K562 (cell line): Measurements from ENCODE around the gene SDCCAG8. TPM values are rescaled to one million over a fixed set of nuclear protein-coding genes. Genes with fewer than 3 reads are reported as not detected.

Experiments
- ATAC-seq: fragments of 200-7000 bp; cut with Tn5 transposase; 3 replicates; pipeline ENCODE4 v1.9.1; 2020; ENCODE audit warnings: moderate library complexity
- BruUV-seq: library from RNA; stranded (reverse); fragments of 400-500 nt; replicated peaks from 2 replicates; lab custom pipeline; 2021; lab: Mats Ljungman, UMichigan
- CTCF ChIA-PET: fragments of 300-600 bp; formaldehyde crosslinking; extraction: SDS; loops from one replicate; lab custom pipeline; 2021; ENCODE audit warnings: low intra/inter-chr PET ratio; lab: Yijun Ruan, JAX
- POLR2A ChIA-PET: fragments of 300-600, 350-650 bp; sonication (Branson Sonifier 250); formaldehyde crosslinking; extraction: SDS; loops from one replicate; lab custom pipeline; 2021; ENCODE audit warnings: antibody characterized with exemption, inconsistent platforms; lab: Yijun Ruan, JAX
- DNase-seq, 4 experiments: peaks; one replicate each; pipeline versions ENCODE4 v3.0.0 to v3.0.0-alpha.2; 2011 to 2018; ENCODE audit warnings: low spot score in 3 of 4, mixed read lengths in 3 of 4; ENCODE audit errors: extremely low read depth in 1 of 4
- FAIRE-seq: peaks from 2 replicates; lab custom pipeline; 2011; peaks lifted over from hg19 to GRCh38; lab: Jason Lieb, UNC
- H2AFZ ChIP-seq: 2 replicates; pipeline ENCODE4 v1.6.0; 2011; ENCODE audit warnings: low read depth, low read length, control low read depth, inconsistent platforms
- H3K27ac ChIP-seq: fragments of 200-600 bp; 3 replicates; pipeline ENCODE4 v1.8.0; 2011; ENCODE audit warnings: low read depth, mild to moderate bottlenecking, control low read depth, inconsistent platforms, low read length, moderate library complexity, mixed read lengths; ENCODE audit errors: extremely low read depth
- H3K27me3 ChIP-seq, 2 experiments: fragments of 300-600 bp in 1 of 2; 2 replicates in 1 of 2; 3 replicates in 1 of 2; pipeline versions ENCODE4 v1.6.0 to v1.8.0; 2011; ENCODE audit warnings: inconsistent platforms in 2 of 2, low read length in 2 of 2, mild to moderate bottlenecking in 1 of 2, mixed read lengths in 1 of 2, moderate library complexity in 1 of 2; ENCODE audit not compliant: control insufficient read depth in 2 of 2, insufficient read depth in 2 of 2
- H3K36me3 ChIP-seq: fragments of 300-600 bp; 3 replicates; pipeline ENCODE4 v1.8.0; 2011; ENCODE audit warnings: mild to moderate bottlenecking, low read length, inconsistent platforms; ENCODE audit not compliant: control insufficient read depth, insufficient read depth
- H3K4me1 ChIP-seq, 2 experiments: fragments of 200-600 bp in 1 of 2; replicated peaks in 1 of 2; 2 replicates in 1 of 2; 3 replicates in 1 of 2; pipeline versions ENCODE4 v1.5.1 to v1.8.0; 2011; ENCODE audit warnings: inconsistent platforms in 2 of 2, low read length in 2 of 2, mild to moderate bottlenecking in 1 of 2, mixed read lengths in 1 of 2, moderate library complexity in 1 of 2; ENCODE audit not compliant: control insufficient read depth in 2 of 2, insufficient read depth in 2 of 2
- H3K4me2 ChIP-seq: 2 replicates; pipeline ENCODE4 v1.6.1; 2011; ENCODE audit warnings: low read length, control low read depth, inconsistent platforms, mixed read lengths; ENCODE audit not compliant: insufficient read depth
- H3K4me3 ChIP-seq: fragments of 200-600 bp; sonication (generic), shearing (Covaris generic); 2 replicates; pipeline ENCODE4 v1.5.1; 2016; ENCODE audit warnings: control low read depth, inconsistent platforms
- H3K79me2 ChIP-seq: fragments of 200-600 bp; 3 replicates; pipeline ENCODE4 v1.8.0; 2011; ENCODE audit warnings: low read length, inconsistent platforms; ENCODE audit not compliant: control insufficient read depth, insufficient read depth
- H3K9ac ChIP-seq, 2 experiments: 2 replicates each; pipeline versions ENCODE4 v1.6.0 to v1.6.1; 2011; ENCODE audit warnings: low read depth in 2 of 2, low read length in 2 of 2, control low read depth in 1 of 2, inconsistent platforms in 1 of 2, mild to moderate bottlenecking in 1 of 2, mixed read lengths in 1 of 2; ENCODE audit not compliant: insufficient read depth in 1 of 2
- H3K9me1 ChIP-seq: one replicate; pipeline ENCODE4 v1.6.0; 2011; ENCODE audit warnings: inconsistent platforms, mild to moderate bottlenecking, low read length, moderate library complexity; ENCODE audit not compliant: control insufficient read depth, insufficient read depth
- H3K9me3 ChIP-seq: replicated peaks from 2 replicates; pipeline ENCODE4 v1.5.1; 2011; ENCODE audit warnings: low read depth, low read length, inconsistent platforms; ENCODE audit not compliant: control insufficient read depth, insufficient read depth
- H4K20me1 ChIP-seq: replicated peaks from 2 replicates; pipeline ENCODE4 v1.6.1; 2011; ENCODE audit warnings: low read length, inconsistent platforms, mixed read lengths; ENCODE audit not compliant: control insufficient read depth, insufficient read depth
- CBFB ChIP-seq: sonication (generic); formaldehyde crosslinking; IDR thresholded peaks from 2 replicates; pipeline ENCODE4 v1.4.0; 2020; ENCODE audit warnings: mild to moderate bottlenecking, missing genetic modification reagents
- DMBX1 ChIP-seq: fragments of 250-450 bp; sonication (Bioruptor Pico); IDR thresholded peaks from 2 replicates; pipeline ENCODE4 v1.8.0; 2022; ENCODE audit warnings: inconsistent platforms, mild to moderate bottlenecking, moderate library complexity, borderline replicate concordance
- ETV6 ChIP-seq, 3 experiments: fragments of 150-350 bp in 1 of 3; sonication (generic) in 1 of 3; formaldehyde crosslinking in 1 of 3; IDR thresholded peaks; 2 replicates each; pipeline versions ENCODE4 v1.6.1 to v1.8.0; 2014 to 2022; ENCODE audit warnings: borderline replicate concordance in 2 of 3, low read depth in 2 of 3, antibody characterized with exemption in 1 of 3, low read length in 1 of 3, mild to moderate bottlenecking in 1 of 3, missing genetic modification reagents in 1 of 3
- HOMEZ ChIP-seq: fragments of 250-450 bp; sonication (Bioruptor Pico); IDR thresholded peaks from 2 replicates; pipeline ENCODE4 v1.4.0; 2020; ENCODE audit warnings: mild to moderate bottlenecking, moderate library complexity
- KDM1A ChIP-seq, 2 experiments: fragments of 450-650 bp; IDR thresholded peaks; 2 replicates each; pipeline ENCODE4 v1.6.1; 2016; ENCODE audit warnings: mild to moderate bottlenecking in 2 of 2
- KHSRP ChIP-seq: fragments of 450-650 bp; IDR thresholded peaks from 2 replicates; pipeline ENCODE4 v1.6.1; 2017
- MAFK ChIP-seq: IDR thresholded peaks from 2 replicates; pipeline ENCODE4 v1.6.1; 2011; ENCODE audit warnings: low read length, improper control_type of control experiment
- POLR2A ChIP-seq: fragments of 450-650 bp; conservative IDR thresholded peaks from 2 replicates; pipeline ENCODE4 v1.6.1; 2016
- PTTG1 ChIP-seq: fragments of 450-650 bp; IDR thresholded peaks from 2 replicates; pipeline ENCODE4 v1.6.1; 2016; ENCODE audit warnings: low read depth, mild to moderate bottlenecking, missing genetic modification characterization, missing compliant biosample characterization
- SP1 ChIP-seq: sonication (generic); formaldehyde crosslinking; IDR thresholded peaks from 2 replicates; pipeline ENCODE4 v1.8.1; 2022; ENCODE audit warnings: mild to moderate bottlenecking, missing genetic modification reagents
- SREBF2 ChIP-seq: sonication (generic); formaldehyde crosslinking; IDR thresholded peaks from 2 replicates; pipeline ENCODE4 v1.4.0; 2020; ENCODE audit warnings: mild to moderate bottlenecking, missing genetic modification reagents
- TFAM ChIP-seq: fragments of 250-450 bp; sonication (Bioruptor Pico); conservative IDR thresholded peaks from 2 replicates; pipeline ENCODE4 v1.5.0; 2021; ENCODE audit warnings: mild to moderate bottlenecking, moderate library complexity
- ZC3H8 ChIP-seq: fragments of 450-650 bp; IDR thresholded peaks from 2 replicates; pipeline ENCODE4 v1.6.1; 2017
- ZNF184 ChIP-seq: sonication (generic); formaldehyde crosslinking; IDR thresholded peaks from 2 replicates; pipeline ENCODE4 v1.5.0; 2020; ENCODE audit warnings: missing genetic modification reagents
- ZNF277 ChIP-seq: fragments of 250-450 bp; sonication (Bioruptor Pico); IDR thresholded peaks from 2 replicates; pipeline ENCODE4 v1.8.0; 2022; ENCODE audit warnings: inconsistent platforms, mild to moderate bottlenecking, moderate library complexity, borderline replicate concordance
- ZNF507 ChIP-seq: conservative IDR thresholded peaks from 2 replicates; pipeline ENCODE4 v1.6.1; 2017; ENCODE audit warnings: missing genetic modification characterization, missing compliant biosample characterization
- WGBS: fragments of 100-300 bp; shearing (Covaris generic); methylation state at CpG from one replicate; pipeline ENCODE4 v1.1.6; 2016; ENCODE audit warnings: low coverage, mixed read lengths; ENCODE audit not compliant: insufficient coverage; ENCODE audit errors: missing lambda C conversion rate; 5-methylcytosine and 5-hydroxymethylcytosine counted together
- in situ Hi-C: fragments of 300-500 bp; cut with MboI; formaldehyde crosslinking; loops from 4 replicates; pipeline ENCODE4 v1.15.0; 2018; ENCODE audit warnings: inconsistent platforms, mixed read lengths
- intact Hi-C: fragments of 100-400 bp; cut with micrococcal nuclease; formaldehyde crosslinking; loops from 2 replicates; pipeline ENCODE4 v1.14.2; 2022
- polyA plus RNA-seq, 8 experiments: library from polyadenylated mRNA; depleted of rRNA in 4 of 8; stranded (reverse) in 5 of 8; unstranded in 3 of 8; fragments of >200 nt; fragmentation: Nextera tagmentation in 2 of 8; fragmentation: Illumina TruSeq in 1 of 8; extraction: Ambion mirVana in 2 of 8; extraction: Trizol in 1 of 8; gene quantifications; 2 replicates each; pipeline versions ENCODE4 v1.2.1 to v1.2.3, GENCODE V29; 2011 to 2014; ENCODE audit warnings: inconsistent platforms in 1 of 8, missing spikeins in 1 of 8
- total RNA-seq, 7 experiments: library from RNA; depleted of rRNA in 6 of 7; stranded (reverse); fragments of >200 nt in 6 of 7; fragmentation: Illumina TruSeq in 2 of 7; extraction: Trizol in 2 of 7; gene quantifications; 2 replicates each; pipeline versions ENCODE4 v1.2.1 to v1.2.3, GENCODE V29; 2011 to 2021; ENCODE audit warnings: low replicate concordance in 1 of 7

SDCCAG8 gene
- total and polyA plus RNA-seq, 9 of the 15 experiments (the other 6 are each of a cell fraction or from before 2014, with no cell fraction given) = 17.9 to 36.7 (median 25.4) TPM

GRCh38 chr1:243375596-243375995 is 119.8 kb downstream of the SDCCAG8 start:
- DNase-seq (no peak), ATAC-seq (no peak), FAIRE-seq (no peak)
- Histone ChIP-seq H3K4me1 (no peaks in the 10 kb centered on the region), H3K4me2 (no peak overlapping the region), H3K36me3 (no peaks in the 10 kb centered on the region), H3K27me3 (no peaks in the 10 kb centered on the region), H4K20me1 (no peaks in the 10 kb centered on the region), H3K27ac (no peak overlapping the region), H2AFZ (no peak overlapping the region), H3K9me1 (no peaks in the 10 kb centered on the region), H3K79me2 (no peaks in the 10 kb centered on the region), H3K9me3 (peaks cover 2% of the 10 kb centered on the region; the same call in 1 of the 2 replicates), H3K9ac (no peak overlapping the region)
- intact Hi-C loops (no loop called here), in situ Hi-C loops (no loop called here)
- WGBS = 0% methylated on average over 1 of the region's 1 CpG
- CTCF ChIA-PET = no interaction called here
- TF ChIP-seq TFAM (CRISPR knock-in tag) (no peak), ZNF277 (CRISPR knock-in tag) (no peak), PTTG1 (no peak)
- TF ChIP-seq, all 486 proteins: peak for 0
- POLR2A ChIA-PET = interaction anchor here (1.2 kb wide), 1 partner anchor 13 kb away, joined by 3 read pairs; no protein-coding TSS in a partner anchor
- no TSS peak for BruUV-seq
- H3K4me3 ChIP-seq = no peak overlapping the region

- H3K4me1 ChIP-seq = no peaks in the 10 kb centered on the region
- no peak overlapping the region for H3K4me2 ChIP-seq
- POLR2A ChIA-PET = no interaction called here
- no peak overlapping the region for H3K9ac ChIP-seq
- no TSS peak for BruUV-seq
- no peak overlapping the region for H3K27ac ChIP-seq
- no peak overlapping the region for H2AFZ ChIP-seq
- no peaks in the 10 kb centered on the region for H3K36me3 ChIP-seq
- no peak overlapping the region for H3K4me3 ChIP-seq
- H3K27me3 ChIP-seq = no peaks in the 10 kb centered on the region
- WGBS = 39% methylated on average over 3 of the region's 3 CpGs
- H3K9me3 ChIP-seq = no peaks in the 10 kb centered on the region; the same call in 1 of the 2 replicates
- in situ Hi-C loops = no loop called here
- TF ChIP-seq ZNF507 (tag) (no peak), ETV6 (IDR thresholded peaks at IDR 0.05; ENCODE audit: borderline replicate concordance in 1 of 2, low read depth in 2 of 2, low read length in 1 of 2) (no peak), ETV6 (CRISPR knock-in tag; IDR thresholded peaks at IDR 0.05; ENCODE audit: borderline replicate concordance) (no peak), HOMEZ (CRISPR knock-in tag) (no peak), KDM1A (IDR thresholded peaks at IDR 0.05) (no peak), SREBF2 (no peak), MAFK (no peak), KHSRP (no peak), DMBX1 (CRISPR knock-in tag) (no peak), CBFB (no peak), ZC3H8 (no peak), SP1 (no peak), ZNF184 (no peak), POLR2A (no peak)
- TF ChIP-seq, all 486 proteins: peak for 0
- FAIRE-seq (no peak), ATAC-seq (no peak), DNase-seq (no peak)
- Histone ChIP-seq H4K20me1 (no peaks in the 10 kb centered on the region), H3K79me2 (no peaks in the 10 kb centered on the region), H3K9me1 (no peaks in the 10 kb centered on the region)
- CTCF ChIA-PET = no interaction called here
- intact Hi-C loops = no loop called here
These were observed 122.8 kb downstream of the SDCCAG8 start for GRCh38 chr1:243378669-243379068.
